Endothelial cell of hepatic sinusoid (primary cell): ENCODE measurements around the gene TTLL5.

Experiments used
- in situ Hi-C: cut with HindIII; loops from 2 replicates; pipeline ENCODE4 v1.10.0; 2017; ENCODE audit warnings: low sequenced_read_pairs

The TTLL5 gene

GRCh38 chr14:75660630-75661498 is at the start of gene TTLL5, which contains the start of gene ERG28:
Gene TTLL5 (plus strand): TSS chr14:75661246. CDS start chr14:75663150, 1,904 bp downstream.
Gene ERG28 (minus strand): TSS chr14:75660876. CDS start chr14:75657502, 3,374 bp downstream.
- in situ Hi-C loops, result no loop called here

GRCh38 chr14:75612157-75612556 is 48.9 kb upstream of the TTLL5 start:
- in situ Hi-C loops, result no loop called here

GRCh38 chr14:75614179-75614578 is 46.9 kb upstream of the TTLL5 start:
- in situ Hi-C loops, result no loop called here

GRCh38 chr14:75615200-75615599 is 45.8 kb upstream of the TTLL5 start:
- in situ Hi-C loops, result no loop called here

- in situ Hi-C loops, result no loop called here
Measured at GRCh38 chr14:75619548-75619947, 41.5 kb upstream of the TTLL5 start.

- in situ Hi-C loops, result no loop called here
Measured at GRCh38 chr14:75625034-75625433, 36.0 kb upstream of the TTLL5 start.

GRCh38 chr14:75626396-75626795 is 34.6 kb upstream of the TTLL5 start:
- in situ Hi-C loops, result no loop called here

- in situ Hi-C loops, result no loop called here
Measured at GRCh38 chr14:75626863-75627262, 34.2 kb upstream of the TTLL5 start.

- in situ Hi-C loops, result no loop called here
Measured at GRCh38 chr14:75627406-75627805, 33.6 kb upstream of the TTLL5 start.

GRCh38 chr14:75628816-75629215 is 32.2 kb upstream of the TTLL5 start:
- in situ Hi-C loops, result no loop called here

- in situ Hi-C loops, result no loop called here
Measured at GRCh38 chr14:75630695-75631452, 30.2 kb upstream of the TTLL5 start.

GRCh38 chr14:75631453-75631831 is 29.6 kb upstream of the TTLL5 start:
- in situ Hi-C loops, result no loop called here

- in situ Hi-C loops, result no loop called here
Measured at GRCh38 chr14:75634848-75635247, 26.2 kb upstream of the TTLL5 start.

GRCh38 chr14:75636100-75636692 is 24.9 kb upstream of the TTLL5 start:
- in situ Hi-C loops, result no loop called here

GRCh38 chr14:75640876-75641275 is 20.2 kb upstream of the TTLL5 start:
- in situ Hi-C loops, result no loop called here

- in situ Hi-C loops, result no loop called here
Measured at GRCh38 chr14:75643985-75644384, 17.1 kb upstream of the TTLL5 start.

- in situ Hi-C loops, result loop anchor here (5.0 kb wide), 1 partner anchor 83 kb away; no protein-coding TSS in a partner anchor
Measured at GRCh38 chr14:75645056-75645455, 16.0 kb upstream of the TTLL5 start.

- in situ Hi-C loops, result loop anchor here (5.0 kb wide), 1 partner anchor 84 kb away; no protein-coding TSS in a partner anchor
Measured at GRCh38 chr14:75646762-75647161, 14.3 kb upstream of the TTLL5 start.

- in situ Hi-C loops, result loop anchor here (5.0 kb wide), 1 partner anchor 85 kb away; no protein-coding TSS in a partner anchor
Measured at GRCh38 chr14:75647640-75648039, 13.4 kb upstream of the TTLL5 start.

GRCh38 chr14:75648066-75648838 is 12.8 kb upstream of the TTLL5 start:
- in situ Hi-C loops, result loop anchor here (5.0 kb wide), 1 partner anchor 86 kb away; no protein-coding TSS in a partner anchor
